GM19397 (cell line): ENCODE measurements around the gene PLCXD1.
"Not testable (repeated sequence)": the region's sequence is repeated elsewhere in the genome, so short reads cannot be mapped to it uniquely, and the experiment has no call there.

ENCODE experiments used
- ATAC-seq: cut with Tn5 transposase; IDR thresholded peaks from one replicate; pipeline ENCODE4 v1.9.1; 2021; ENCODE audit warnings: mild to moderate bottlenecking, moderate library complexity; ENCODE audit not compliant: unreplicated experiment

The PLCXD1 gene

GRCh38 chrX:316351-317325, 35.5 kb downstream of the PLCXD1 start:
- ATAC-seq = no peak

- ATAC-seq = no peak
Observed at GRCh38 chrX:317424-318067, 36.4 kb downstream of the PLCXD1 start.

- peak; percentile 47 for ATAC-seq
Observed at GRCh38 chrX:318068-318738, 37.0 kb downstream of the PLCXD1 start.

GRCh38 chrX:318739-319578, 37.8 kb downstream of the PLCXD1 start, which contains the start of gene GTPBP6:
Gene GTPBP6 (minus strand): TSS chrX:318796. CDS start chrX:318787, 9 bp downstream.
- ATAC-seq = peak; percentile 84

GRCh38 chrX:319579-320125, 38.5 kb downstream of the PLCXD1 start:
- ATAC-seq = no peak

- ATAC-seq = no peak
Observed at GRCh38 chrX:320126-320783, 39.1 kb downstream of the PLCXD1 start.

- ATAC-seq = peak; percentile 41
Observed at GRCh38 chrX:323721-324628, 42.8 kb downstream of the PLCXD1 start.

- ATAC-seq = not testable (repeated sequence)
Observed at GRCh38 chrX:324664-325063, 43.5 kb downstream of the PLCXD1 start.

- ATAC-seq = no peak
Observed at GRCh38 chrX:327660-328126, 46.5 kb downstream of the PLCXD1 start.

GRCh38 chrX:329291-329910, 48.2 kb downstream of the PLCXD1 start:
- ATAC-seq = no peak

GRCh38 chrX:330141-330725, 49.1 kb downstream of the PLCXD1 start:
- ATAC-seq = not testable (repeated sequence)

GRCh38 chrX:330726-331150, 49.6 kb downstream of the PLCXD1 start:
- ATAC-seq = no peak

- no peak for ATAC-seq
Observed at GRCh38 chrX:331151-331824, 50.1 kb downstream of the PLCXD1 start.

- ATAC-seq = no peak
Observed at GRCh38 chrX:331825-332495, 50.8 kb downstream of the PLCXD1 start.

GRCh38 chrX:332496-332860, 51.3 kb downstream of the PLCXD1 start:
- no peak for ATAC-seq

- ATAC-seq = no peak
Observed at GRCh38 chrX:332916-333610, 51.9 kb downstream of the PLCXD1 start.
